ENCODE data around the gene TSPAN18.

The TSPAN18 gene

GRCh38 chr11:44738791-44739190 lies 12.0 kb downstream of the TSPAN18 start:
- DNase-seq, result no peak

- no peak for DNase-seq
Measured at GRCh38 chr11:44740967-44741366, 14.2 kb downstream of the TSPAN18 start.

GRCh38 chr11:44741976-44742375 lies 15.2 kb downstream of the TSPAN18 start:
- no peak for DNase-seq

- DNase-seq, result no peak
Measured at GRCh38 chr11:44742508-44743246, 15.9 kb downstream of the TSPAN18 start.

GRCh38 chr11:44743326-44743725 lies 16.6 kb downstream of the TSPAN18 start:
- DNase-seq, result no peak

- peak; percentile 68 for DNase-seq
Measured at GRCh38 chr11:44743959-44744557, 17.3 kb downstream of the TSPAN18 start.

- DNase-seq, result peak; percentile 66
Measured at GRCh38 chr11:44746894-44747293, 20.1 kb downstream of the TSPAN18 start.

- peak; percentile 31 for DNase-seq
Measured at GRCh38 chr11:44747316-44747715, 20.6 kb downstream of the TSPAN18 start.

- DNase-seq, result no peak
Measured at GRCh38 chr11:44747836-44748235, 21.1 kb downstream of the TSPAN18 start.

- no peak for DNase-seq
Measured at GRCh38 chr11:44748606-44749005, 21.8 kb downstream of the TSPAN18 start.

- DNase-seq, result no peak
Measured at GRCh38 chr11:44749189-44749588, 22.4 kb downstream of the TSPAN18 start.

- peak; percentile 63 for DNase-seq
Measured at GRCh38 chr11:44750551-44751465, 24.0 kb downstream of the TSPAN18 start.

- no peak for DNase-seq
Measured at GRCh38 chr11:44752300-44752699, 25.5 kb downstream of the TSPAN18 start.

GRCh38 chr11:44752713-44753112 lies 26.0 kb downstream of the TSPAN18 start:
- DNase-seq, result no peak

- peak; percentile 19 for DNase-seq
Measured at GRCh38 chr11:44753961-44754645, 27.3 kb downstream of the TSPAN18 start.

- peak; percentile 12 for DNase-seq
Measured at GRCh38 chr11:44754876-44755555, 28.3 kb downstream of the TSPAN18 start.

GRCh38 chr11:44755556-44756523 lies 29.1 kb downstream of the TSPAN18 start:
- peak; percentile 63 for DNase-seq

- DNase-seq, result no peak
Measured at GRCh38 chr11:44758983-44759382, 32.2 kb downstream of the TSPAN18 start.

GRCh38 chr11:44759743-44760476 lies 33.1 kb downstream of the TSPAN18 start:
- DNase-seq, result no peak

- no peak for DNase-seq
Measured at GRCh38 chr11:44760477-44760872, 33.7 kb downstream of the TSPAN18 start.

Data from femur (tissue), 1 donor.